Measurements from ENCODE around the gene FAM20C.

Gene FAM20C

GRCh38 chr7:247636-248035 is 55.3 kb downstream of the FAM20C start:
- Histone ChIP-seq H3K9me3 (ENCODE audit: low read length) (no peaks in the 10 kb centered on the region), H3K4me3 (ENCODE audit: low read depth in 1 of 2, low read length in 2 of 2) (no peak overlapping the region), H3K9ac (ENCODE audit: low read length) (no peak overlapping the region), H3K36me3 (ENCODE audit: insufficient read depth, low read length) (peaks cover 37% of the 10 kb centered on the region), H3K27ac (ENCODE audit: low read depth, low read length) (no peak overlapping the region), H3K4me1 (ENCODE audit: insufficient read depth, low read length) (no peaks in the 10 kb centered on the region), H3K27me3 (ENCODE audit: control insufficient read depth in 1 of 2, insufficient read depth in 2 of 2, low read length in 2 of 2) (no peaks in the 10 kb centered on the region)

- H3K4me1 ChIP-seq (ENCODE audit: insufficient read depth, low read length) = no peaks in the 10 kb centered on the region
- peaks cover 37% of the 10 kb centered on the region for H3K36me3 ChIP-seq (ENCODE audit: insufficient read depth, low read length)
- H3K9me3 ChIP-seq (ENCODE audit: low read length) = no peaks in the 10 kb centered on the region
Measured at GRCh38 chr7:248732-249435, 56.5 kb downstream of the FAM20C start.

GRCh38 chr7:249989-250388 is 57.6 kb downstream of the FAM20C start:
- Histone ChIP-seq H3K9me3 (ENCODE audit: low read length) (no peaks in the 10 kb centered on the region), H3K27me3 (ENCODE audit: control insufficient read depth in 1 of 2, insufficient read depth in 2 of 2, low read length in 2 of 2) (no peaks in the 10 kb centered on the region), H3K4me1 (ENCODE audit: insufficient read depth, low read length) (no peaks in the 10 kb centered on the region), H3K4me3 (ENCODE audit: low read depth in 1 of 2, low read length in 2 of 2) (no peak overlapping the region), H3K9ac (ENCODE audit: low read length) (no peak overlapping the region), H3K36me3 (ENCODE audit: insufficient read depth, low read length) (peaks cover 42% of the 10 kb centered on the region), H3K27ac (ENCODE audit: low read depth, low read length) (no peak overlapping the region)

More at GRCh38 chr7:248732-249435, 56.5 kb downstream of the FAM20C start:
- H3K27ac ChIP-seq (ENCODE audit: low read depth, low read length) = no peak overlapping the region
- no peak overlapping the region for H3K9ac ChIP-seq (ENCODE audit: low read length)
- H3K4me3 ChIP-seq (ENCODE audit: low read depth in 1 of 2, low read length in 2 of 2) = no peak overlapping the region
- no peaks in the 10 kb centered on the region for H3K27me3 ChIP-seq (ENCODE audit: control insufficient read depth in 1 of 2, insufficient read depth in 2 of 2, low read length in 2 of 2)

- Histone ChIP-seq H3K4me3 (ENCODE audit: low read depth in 1 of 2, low read length in 2 of 2) (no peak overlapping the region), H3K27me3 (ENCODE audit: control insufficient read depth in 1 of 2, insufficient read depth in 2 of 2, low read length in 2 of 2) (no peaks in the 10 kb centered on the region), H3K27ac (ENCODE audit: low read depth, low read length) (no peak overlapping the region), H3K36me3 (ENCODE audit: insufficient read depth, low read length) (peaks cover 47% of the 10 kb centered on the region), H3K4me1 (ENCODE audit: insufficient read depth, low read length) (no peaks in the 10 kb centered on the region), H3K9ac (ENCODE audit: low read length) (no peak overlapping the region), H3K9me3 (ENCODE audit: low read length) (no peaks in the 10 kb centered on the region)
Measured at GRCh38 chr7:250523-250922, 58.2 kb downstream of the FAM20C start.

GRCh38 chr7:251005-251404 is 58.6 kb downstream of the FAM20C start:
- H3K9me3 ChIP-seq (ENCODE audit: low read length) = no peaks in the 10 kb centered on the region
- no peak overlapping the region for H3K27ac ChIP-seq (ENCODE audit: low read depth, low read length)
- H3K36me3 ChIP-seq (ENCODE audit: insufficient read depth, low read length) = peaks cover 52% of the 10 kb centered on the region

GRCh38 chr7:251446-252175 is 59.2 kb downstream of the FAM20C start:
- Histone ChIP-seq H3K36me3 (ENCODE audit: insufficient read depth, low read length) (peaks cover 57% of the 10 kb centered on the region), H3K4me3 (ENCODE audit: low read depth in 1 of 2, low read length in 2 of 2) (no peak overlapping the region), H3K27me3 (ENCODE audit: control insufficient read depth in 1 of 2, insufficient read depth in 2 of 2, low read length in 2 of 2) (no peaks in the 10 kb centered on the region), H3K4me1 (ENCODE audit: insufficient read depth, low read length) (no peaks in the 10 kb centered on the region), H3K9ac (ENCODE audit: low read length) (no peak overlapping the region), H3K27ac (ENCODE audit: low read depth, low read length) (no peak overlapping the region), H3K9me3 (ENCODE audit: low read length) (no peaks in the 10 kb centered on the region)

More at GRCh38 chr7:251005-251404, 58.6 kb downstream of the FAM20C start:
- H3K9ac ChIP-seq (ENCODE audit: low read length) = no peak overlapping the region
- no peak overlapping the region for H3K4me3 ChIP-seq (ENCODE audit: low read depth in 1 of 2, low read length in 2 of 2)
- H3K4me1 ChIP-seq (ENCODE audit: insufficient read depth, low read length) = no peaks in the 10 kb centered on the region
- no peaks in the 10 kb centered on the region for H3K27me3 ChIP-seq (ENCODE audit: control insufficient read depth in 1 of 2, insufficient read depth in 2 of 2, low read length in 2 of 2)

GRCh38 chr7:252216-252965 is 60.0 kb downstream of the FAM20C start:
- no peak overlapping the region for H3K4me3 ChIP-seq (ENCODE audit: low read depth in 1 of 2, low read length in 2 of 2)
- no peaks in the 10 kb centered on the region for H3K27me3 ChIP-seq (ENCODE audit: control insufficient read depth in 1 of 2, insufficient read depth in 2 of 2, low read length in 2 of 2)
- H3K9ac ChIP-seq (ENCODE audit: low read length) = no peak overlapping the region
- H3K36me3 ChIP-seq (ENCODE audit: insufficient read depth, low read length) = peaks cover 60% of the 10 kb centered on the region
- H3K9me3 ChIP-seq (ENCODE audit: low read length) = no peaks in the 10 kb centered on the region
- no peak overlapping the region for H3K27ac ChIP-seq (ENCODE audit: low read depth, low read length)
- H3K4me1 ChIP-seq (ENCODE audit: insufficient read depth, low read length) = no peaks in the 10 kb centered on the region

- Histone ChIP-seq H3K27me3 (ENCODE audit: control insufficient read depth in 1 of 2, insufficient read depth in 2 of 2, low read length in 2 of 2) (no peaks in the 10 kb centered on the region), H3K36me3 (ENCODE audit: insufficient read depth, low read length) (peaks cover 59% of the 10 kb centered on the region), H3K27ac (ENCODE audit: low read depth, low read length) (no peak overlapping the region), H3K4me3 (ENCODE audit: low read depth in 1 of 2, low read length in 2 of 2) (no peak overlapping the region), H3K4me1 (ENCODE audit: insufficient read depth, low read length) (no peaks in the 10 kb centered on the region), H3K9me3 (ENCODE audit: low read length) (no peaks in the 10 kb centered on the region), H3K9ac (ENCODE audit: low read length) (no peak overlapping the region)
Measured at GRCh38 chr7:252981-253380, 60.6 kb downstream of the FAM20C start.

- Histone ChIP-seq H3K27ac (ENCODE audit: low read depth, low read length) (no peak overlapping the region), H3K9me3 (ENCODE audit: low read length) (no peaks in the 10 kb centered on the region), H3K36me3 (ENCODE audit: insufficient read depth, low read length) (peaks cover 56% of the 10 kb centered on the region), H3K4me1 (ENCODE audit: insufficient read depth, low read length) (no peaks in the 10 kb centered on the region), H3K27me3 (ENCODE audit: control insufficient read depth in 1 of 2, insufficient read depth in 2 of 2, low read length in 2 of 2) (no peaks in the 10 kb centered on the region), H3K9ac (ENCODE audit: low read length) (no peak overlapping the region), H3K4me3 (ENCODE audit: low read depth in 1 of 2, low read length in 2 of 2) (no peak overlapping the region)
Measured at GRCh38 chr7:253581-254336, 61.4 kb downstream of the FAM20C start.

- Histone ChIP-seq H3K9ac (ENCODE audit: low read length) (no peak overlapping the region), H3K4me1 (ENCODE audit: insufficient read depth, low read length) (no peaks in the 10 kb centered on the region), H3K27me3 (ENCODE audit: control insufficient read depth in 1 of 2, insufficient read depth in 2 of 2, low read length in 2 of 2) (no peaks in the 10 kb centered on the region), H3K36me3 (ENCODE audit: insufficient read depth, low read length) (peaks cover 52% of the 10 kb centered on the region), H3K4me3 (ENCODE audit: low read depth in 1 of 2, low read length in 2 of 2) (no peak overlapping the region), H3K27ac (ENCODE audit: low read depth, low read length) (no peak overlapping the region), H3K9me3 (ENCODE audit: low read length) (no peaks in the 10 kb centered on the region)
Measured at GRCh38 chr7:254337-255037, 62.1 kb downstream of the FAM20C start.
